Activated T-helper 2 cell treated with anti-CD3 and anti-CD28 coated beads, Interferon-gamma antibody, Interleukin-2, Interleukin-4, amounts not matched to agents 10 μg/mL and 5 μg/mL and 100 μg/mL, durations not matched to agents 14 hours and 24 hours and 36 hours (primary cell): Measurements from ENCODE around the gene U2AF2. TPM values are rescaled to one million over a fixed set of nuclear protein-coding genes. Genes with fewer than 3 reads are reported as not detected.

Source experiments
- DNase-seq: peaks from one replicate; pipeline ENCODE4 v3.0.0; 2021; ENCODE audit warnings: low spot score
- H3K27ac Mint-ChIP-seq: one replicate; pipeline ENCODE4 v1.8.0; 2021; ENCODE audit warnings: mixed read lengths
- H3K27me3 Mint-ChIP-seq: one replicate; pipeline ENCODE4 v1.8.0; 2021; ENCODE audit warnings: low read depth, mixed read lengths
- H3K36me3 Mint-ChIP-seq: one replicate; pipeline ENCODE4 v1.8.0; 2021; ENCODE audit warnings: low read depth, mixed read lengths
- H3K4me1 Mint-ChIP-seq: one replicate; pipeline ENCODE4 v1.8.0; 2021; ENCODE audit warnings: low read depth, mixed read lengths
- H3K4me3 Mint-ChIP-seq: one replicate; pipeline ENCODE4 v1.8.0; 2021; ENCODE audit warnings: low read depth, mild to moderate bottlenecking, moderate library complexity, mixed read lengths
- H3K9me3 Mint-ChIP-seq: one replicate; pipeline ENCODE4 v1.8.0; 2021; ENCODE audit warnings: mixed read lengths
- intact Hi-C: fragments of 100-400 bp; cut with micrococcal nuclease; formaldehyde crosslinking; loops from one replicate; pipeline ENCODE4 v1.15.1; 2023
- total RNA-seq: library from RNA; stranded (reverse); gene quantifications from 2 replicates; pipeline ENCODE4 v1.2.3, GENCODE V29; 2022

Gene U2AF2
- 344 and 351 TPM in 2 replicates for total RNA-seq

GRCh38 chr19:55654868-55655647, at the start of gene U2AF2:
U2AF2 (plus strand) TSS chr19:55655035; CDS start chr19:55655105, 70 bp downstream.
- Mint-ChIP-seq H3K27me3 (no peaks in the 10 kb centered on the region), H3K4me3 (peak within 1 kb of the TSS; percentile 96), H3K9me3 (no peaks in the 10 kb centered on the region), H3K4me1 (peaks cover 25% of the 10 kb centered on the region), H3K36me3 (peaks cover 45% of the 10 kb centered on the region), H3K27ac (peak within 1 kb of the TSS; percentile 99)
- DNase-seq, result peak; percentile 91
- intact Hi-C loops, result loop anchor here (1.0 to 10.0 kb wide), 4 partner anchors 12 to 660 kb away; partner anchors contain the start of genes EPN1, ZNF581, ZNF865 and ZSCAN5A

DNA sequence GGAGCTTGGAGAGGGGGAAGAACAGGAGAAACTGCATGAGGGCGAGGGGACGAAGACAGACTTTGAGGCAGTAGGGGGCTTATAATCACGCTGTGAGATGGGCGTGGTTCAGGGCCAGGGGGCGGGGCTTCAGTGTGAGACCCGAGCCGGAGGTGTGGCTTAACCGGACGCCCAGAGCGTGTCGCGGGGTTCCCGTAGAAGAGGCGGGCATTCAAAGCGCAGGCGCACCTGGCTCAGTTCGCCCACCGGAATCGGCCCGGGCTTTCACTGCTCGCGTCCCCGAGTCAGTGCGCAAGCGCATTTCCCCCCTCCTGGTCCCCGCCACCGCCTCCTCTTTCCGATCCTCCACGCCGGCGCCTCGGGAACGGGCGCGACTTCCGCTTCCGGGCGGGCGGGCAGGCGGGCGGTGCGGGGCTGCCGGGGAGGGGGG, 49.6 kb upstream of the U2AF2 start:
- intact Hi-C loops, result loop anchor here (1.0 to 10.0 kb wide), 5 partner anchors 18 to 220 kb away; partner anchors contain the start of genes RPL28, TMEM238, U2AF2 and ZNF579
- no peaks in the 10 kb centered on the region for H3K27me3 Mint-ChIP-seq
- peak overlapping the region; percentile 93 for H3K27ac Mint-ChIP-seq
- peaks cover 29% of the 10 kb centered on the region for H3K36me3 Mint-ChIP-seq
- peak overlapping the region; percentile 83 for H3K4me3 Mint-ChIP-seq
- H3K4me1 Mint-ChIP-seq, result peaks cover 34% of the 10 kb centered on the region
- DNase-seq, result peak; percentile 99
- H3K9me3 Mint-ChIP-seq, result no peaks in the 10 kb centered on the region

DNA sequence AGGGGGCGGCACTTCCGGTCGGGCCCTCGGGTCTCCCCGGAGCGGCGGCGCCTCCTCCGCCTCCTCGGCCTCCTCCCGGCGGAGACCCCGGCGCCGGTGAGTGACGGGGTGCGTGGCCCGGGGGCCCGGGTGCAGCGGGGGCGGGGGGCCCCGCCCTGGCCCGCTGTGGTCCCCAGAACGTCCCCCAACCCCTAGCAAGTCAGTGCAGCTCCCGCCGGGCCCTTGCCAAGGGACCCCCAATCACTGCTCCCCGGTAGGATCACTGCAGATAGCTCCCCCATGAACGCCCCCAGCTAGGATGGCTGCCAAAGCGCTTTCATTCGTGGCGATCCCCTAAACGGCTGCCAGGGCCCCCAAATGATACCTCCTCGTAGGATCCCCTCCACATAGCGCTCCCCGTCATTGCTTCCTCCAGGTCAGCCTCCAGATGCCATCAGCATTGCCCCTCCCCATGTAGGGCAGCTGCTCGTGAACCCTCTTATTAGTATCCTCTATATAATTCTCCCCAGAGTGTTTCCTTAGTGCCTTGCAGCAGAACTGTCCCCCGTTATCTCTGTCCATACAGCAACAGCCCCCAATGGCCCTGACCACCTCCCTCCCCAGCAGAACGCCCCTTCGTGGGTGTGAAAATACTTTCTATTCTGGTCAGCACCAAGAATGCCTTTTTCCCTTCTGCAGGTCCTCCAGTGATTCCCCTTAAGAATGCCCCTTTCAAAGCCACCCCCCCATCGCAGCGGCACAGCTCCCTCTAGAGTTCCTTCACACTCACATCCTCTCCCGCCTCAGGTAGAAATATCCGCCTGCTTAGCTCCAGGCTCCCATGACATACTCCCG, 49.0 kb upstream of the U2AF2 start, which contains the start of gene ZNF865:
TSS of gene ZNF865 (plus strand) at position 11 of the 834 bp plus-strand sequence. CDS start 7,972 bp downstream, outside the sequence.
- Mint-ChIP-seq H3K27me3 (no peaks in the 10 kb centered on the region), H3K4me3 (peak within 1 kb of the TSS; percentile 95), H3K9me3 (no peaks in the 10 kb centered on the region), H3K36me3 (peaks cover 29% of the 10 kb centered on the region), H3K4me1 (peaks cover 33% of the 10 kb centered on the region), H3K27ac (peak within 1 kb of the TSS; percentile 93)
- intact Hi-C loops, result loop anchor here (1.0 to 10.0 kb wide), 6 partner anchors 18 to 221 kb away; partner anchors contain the start of genes RPL28, TMEM238, U2AF2 and ZNF579
- DNase-seq, result peak; percentile 63

DNA sequence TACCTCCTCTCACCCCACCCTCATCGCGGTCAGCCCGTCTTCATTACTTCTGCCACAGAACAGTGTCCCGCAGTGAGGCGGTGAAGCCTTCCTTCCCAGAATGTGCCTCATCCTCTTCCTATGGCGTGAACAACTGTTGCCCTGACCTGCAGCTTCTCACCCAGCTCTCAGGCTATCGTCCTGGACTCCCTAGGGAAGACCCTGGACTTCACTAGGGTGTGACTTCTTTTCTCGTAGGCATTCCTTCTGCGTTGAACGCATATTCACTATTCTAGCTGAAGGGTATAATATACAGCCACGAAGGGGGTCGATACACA, 48.4 kb upstream of the U2AF2 start:
- peaks cover 29% of the 10 kb centered on the region for H3K36me3 Mint-ChIP-seq
- DNase-seq, result no peak
- peak overlapping the region; percentile 95 for H3K4me3 Mint-ChIP-seq
- H3K9me3 Mint-ChIP-seq, result no peaks in the 10 kb centered on the region
- H3K27ac Mint-ChIP-seq, result peak overlapping the region; percentile 92
- H3K4me1 Mint-ChIP-seq, result peaks cover 28% of the 10 kb centered on the region
- intact Hi-C loops, result loop anchor here (1.0 to 10.0 kb wide), 2 partner anchors 89 to 222 kb away; partner anchors contain the start of genes RPL28 and TMEM238
- H3K27me3 Mint-ChIP-seq, result no peaks in the 10 kb centered on the region

GRCh38 chr19:55606817-55607216, 48.0 kb upstream of the U2AF2 start:
- Mint-ChIP-seq H3K27ac (peak overlapping the region; percentile 92), H3K4me3 (peak overlapping the region; percentile 95), H3K27me3 (no peaks in the 10 kb centered on the region), H3K4me1 (peaks cover 25% of the 10 kb centered on the region), H3K9me3 (no peaks in the 10 kb centered on the region), H3K36me3 (peaks cover 30% of the 10 kb centered on the region)
- no peak for DNase-seq
- intact Hi-C loops, result loop anchor here (1.0 to 10.0 kb wide), 2 partner anchors 90 to 222 kb away; partner anchors contain the start of genes RPL28 and TMEM238

- H3K4me1 Mint-ChIP-seq, result peaks cover 20% of the 10 kb centered on the region
- no peaks in the 10 kb centered on the region for H3K27me3 Mint-ChIP-seq
- no peak overlapping the region for H3K27ac Mint-ChIP-seq
- no peak for DNase-seq
- intact Hi-C loops, result loop anchor here (10.0 kb wide), 1 partner anchor 225 kb away; the partner anchor contains the start of genes RPL28 and TMEM238
- H3K36me3 Mint-ChIP-seq, result peaks cover 33% of the 10 kb centered on the region
- no peak overlapping the region for H3K4me3 Mint-ChIP-seq
- no peaks in the 10 kb centered on the region for H3K9me3 Mint-ChIP-seq
Observed at GRCh38 chr19:55609326-55609725, 45.5 kb upstream of the U2AF2 start.

- DNase-seq, result no peak
- H3K9me3 Mint-ChIP-seq, result no peaks in the 10 kb centered on the region
- H3K27me3 Mint-ChIP-seq, result no peaks in the 10 kb centered on the region
- no peak overlapping the region for H3K4me3 Mint-ChIP-seq
- H3K4me1 Mint-ChIP-seq, result peaks cover 12% of the 10 kb centered on the region
- intact Hi-C loops, result no loop called here
- peaks cover 34% of the 10 kb centered on the region for H3K36me3 Mint-ChIP-seq
- no peak overlapping the region for H3K27ac Mint-ChIP-seq
Observed at GRCh38 chr19:55611300-55611982, 43.4 kb upstream of the U2AF2 start.

DNA sequence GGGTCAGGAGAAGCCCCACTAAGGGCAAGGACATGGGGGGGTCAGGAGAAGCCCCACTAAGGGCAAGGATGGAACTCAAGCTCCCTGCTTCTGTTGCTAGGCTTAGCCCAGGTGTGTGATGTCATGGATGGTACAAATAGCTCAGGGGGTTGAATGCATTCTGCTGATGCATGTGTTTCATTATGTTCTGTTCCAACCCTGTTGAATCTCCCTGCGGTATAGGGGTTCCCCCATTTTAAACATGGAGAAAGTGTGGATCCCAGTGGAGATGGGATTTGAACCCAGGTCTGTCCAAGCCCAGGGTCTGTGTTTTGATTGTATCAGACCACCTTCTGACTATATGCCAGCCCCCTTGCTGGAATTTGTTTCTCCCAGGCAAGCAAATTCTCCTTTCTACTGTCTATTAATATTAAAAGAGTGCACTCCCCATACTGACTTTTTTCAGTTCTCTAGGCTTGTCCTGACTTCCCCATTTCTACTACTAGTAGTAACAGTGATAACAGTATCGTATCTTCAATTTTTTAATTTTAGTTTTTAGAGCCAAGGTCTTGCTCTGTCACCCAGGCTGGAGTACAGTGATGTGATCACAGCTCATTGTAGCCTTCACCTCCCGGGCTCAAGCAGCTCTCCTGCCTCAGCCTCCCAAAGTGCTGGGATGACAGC, 42.7 kb upstream of the U2AF2 start:
- no peak overlapping the region for H3K4me3 Mint-ChIP-seq
- intact Hi-C loops, result no loop called here
- peaks cover 6% of the 10 kb centered on the region for H3K4me1 Mint-ChIP-seq
- no peaks in the 10 kb centered on the region for H3K9me3 Mint-ChIP-seq
- H3K27me3 Mint-ChIP-seq, result no peaks in the 10 kb centered on the region
- H3K27ac Mint-ChIP-seq, result no peak overlapping the region
- no peak for DNase-seq
- peaks cover 35% of the 10 kb centered on the region for H3K36me3 Mint-ChIP-seq

DNA sequence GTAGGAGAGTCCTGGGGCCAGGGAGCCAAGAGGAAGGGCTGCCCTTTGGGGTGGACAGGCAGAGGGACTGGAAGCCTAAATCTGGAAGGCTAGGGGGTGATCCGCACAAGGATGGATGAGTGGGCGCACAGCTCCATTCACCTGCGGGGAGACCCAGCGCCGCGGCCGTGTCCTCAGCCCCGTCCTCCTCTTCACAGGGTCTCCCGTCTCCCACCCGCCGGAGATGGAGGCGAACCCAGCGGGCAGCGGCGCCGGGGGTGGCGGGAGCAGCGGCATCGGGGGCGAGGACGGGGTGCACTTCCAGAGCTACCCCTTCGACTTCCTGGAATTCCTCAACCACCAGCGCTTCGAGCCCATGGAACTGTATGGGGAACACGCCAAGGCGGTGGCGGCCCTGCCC, 41.4 kb upstream of the U2AF2 start:
- intact Hi-C loops, result no loop called here
- Mint-ChIP-seq H3K27me3 (no peaks in the 10 kb centered on the region), H3K9me3 (no peaks in the 10 kb centered on the region), H3K27ac (no peak overlapping the region), H3K4me1 (peaks cover 2% of the 10 kb centered on the region), H3K4me3 (no peak overlapping the region), H3K36me3 (peaks cover 34% of the 10 kb centered on the region)
- no peak for DNase-seq

- Mint-ChIP-seq H3K27me3 (no peaks in the 10 kb centered on the region), H3K4me3 (no peak overlapping the region), H3K36me3 (peaks cover 31% of the 10 kb centered on the region), H3K4me1 (peaks cover 2% of the 10 kb centered on the region), H3K27ac (no peak overlapping the region), H3K9me3 (no peaks in the 10 kb centered on the region)
- DNase-seq, result no peak
- intact Hi-C loops, result no loop called here
Observed at GRCh38 chr19:55613930-55614710, 40.7 kb upstream of the U2AF2 start.

DNA sequence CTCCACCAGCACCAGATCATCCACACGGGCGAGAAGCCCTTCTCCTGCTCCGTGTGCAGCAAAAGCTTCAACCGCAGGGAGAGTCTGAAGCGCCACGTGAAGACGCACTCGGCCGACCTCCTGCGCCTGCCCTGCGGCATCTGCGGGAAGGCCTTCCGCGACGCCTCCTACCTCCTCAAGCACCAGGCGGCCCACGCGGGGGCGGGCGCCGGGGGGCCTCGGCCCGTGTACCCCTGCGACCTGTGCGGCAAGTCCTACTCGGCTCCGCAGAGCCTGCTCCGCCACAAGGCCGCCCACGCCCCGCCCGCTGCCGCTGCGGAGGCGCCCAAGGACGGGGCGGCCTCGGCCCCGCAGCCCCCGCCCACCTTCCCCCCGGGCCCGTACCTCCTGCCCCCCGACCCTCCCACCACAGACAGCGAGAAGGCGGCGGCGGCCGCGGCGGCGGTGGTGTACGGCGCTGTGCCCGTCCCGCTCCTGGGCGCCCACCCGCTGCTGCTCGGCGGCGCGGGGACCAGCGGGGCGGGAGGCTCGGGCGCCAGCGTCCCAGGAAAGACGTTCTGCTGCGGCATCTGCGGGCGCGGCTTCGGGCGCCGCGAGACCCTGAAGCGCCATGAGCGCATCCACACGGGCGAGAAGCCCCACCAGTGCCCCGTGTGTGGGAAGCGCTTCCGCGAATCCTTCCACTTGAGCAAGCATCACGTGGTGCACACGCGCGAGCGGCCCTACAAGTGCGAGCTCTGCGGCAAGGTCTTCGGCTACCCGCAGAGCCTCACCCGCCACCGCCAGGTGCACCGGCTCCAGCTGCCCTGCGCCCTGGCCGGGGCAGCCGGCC, 39.9 kb upstream of the U2AF2 start:
- no peak for DNase-seq
- Mint-ChIP-seq H3K4me3 (no peak overlapping the region), H3K4me1 (no peaks in the 10 kb centered on the region), H3K27ac (no peak overlapping the region), H3K27me3 (no peaks in the 10 kb centered on the region), H3K9me3 (no peaks in the 10 kb centered on the region), H3K36me3 (peaks cover 30% of the 10 kb centered on the region)
- intact Hi-C loops, result no loop called here
